ENCODE results near the gene ADAM10. TPM values are rescaled to one million over a fixed set of nuclear protein-coding genes. Genes with fewer than 3 reads are reported as not detected.

ADAM10 gene
- total and polyA plus RNA-seq, 8 donors, result 5.8 to 159 (median 17.2) TPM

- H3K36me3 ChIP-seq, result no peaks in the 10 kb centered on the region
Observed at GRCh38 chr15:58762731-58763130, 13.2 kb upstream of the ADAM10 start.

DNA sequence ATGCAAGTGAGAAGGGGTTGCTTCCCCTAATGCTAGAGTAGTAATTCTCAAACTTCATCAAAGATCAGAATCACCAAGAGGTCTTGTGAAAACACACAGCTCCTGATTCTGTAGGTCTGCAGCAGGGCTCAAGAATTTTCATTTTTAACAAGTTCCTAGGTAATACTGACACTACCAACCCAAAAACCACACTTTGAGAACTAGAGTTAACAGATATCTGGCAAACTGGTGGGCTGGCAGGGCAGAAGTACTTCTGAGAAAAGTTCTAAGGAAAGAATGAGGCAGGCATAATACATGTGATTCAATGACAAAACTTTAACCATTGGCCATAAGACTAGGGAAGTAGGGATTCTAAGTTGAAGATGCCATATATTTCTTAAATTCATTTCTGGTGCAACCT, 12.8 kb upstream of the ADAM10 start:
- no peaks in the 10 kb centered on the region for H3K36me3 ChIP-seq
- H3K27me3 ChIP-seq, result no peaks in the 10 kb centered on the region
- peaks cover 0 to 13% (median 6%) of the 10 kb centered on the region in 4 donors for H3K9me3 ChIP-seq
- H3K27ac ChIP-seq, result no peak overlapping the region
- no peak for TF ChIP-seq CTCF (IDR thresholded peaks at IDR 0.05)
- TF ChIP-seq POLR2A (IDR thresholded peaks at IDR 0.05), result no peak
- TF ChIP-seq POLR2AphosphoS5 (IDR thresholded peaks at IDR 0.05), result no peak
- TF ChIP-seq EP300 (IDR thresholded peaks at IDR 0.05), result no peak
- no peaks in the 10 kb centered on the region for H3K4me1 ChIP-seq
- no peak overlapping the region for H3K4me3 ChIP-seq
- DNase-seq, result no peak
- intact Hi-C loops (cut with DNase I; ENCODE audit: low total_unique reads), result no loop called here

More at GRCh38 chr15:58762731-58763130, 13.2 kb upstream of the ADAM10 start:
- TF ChIP-seq CTCF (IDR thresholded peaks at IDR 0.05), result no peak
- TF ChIP-seq POLR2A (IDR thresholded peaks at IDR 0.05), result no peak
- TF ChIP-seq POLR2AphosphoS5 (IDR thresholded peaks at IDR 0.05), result no peak
- no peak for TF ChIP-seq EP300 (IDR thresholded peaks at IDR 0.05)
- no peak overlapping the region for H3K27ac ChIP-seq
- no peak for DNase-seq
- H3K27me3 ChIP-seq, result no peaks in the 10 kb centered on the region
- H3K4me1 ChIP-seq, result no peaks in the 10 kb centered on the region
- intact Hi-C loops (cut with DNase I; ENCODE audit: low total_unique reads), result no loop called here
- peaks cover 0 to 13% (median 6%) of the 10 kb centered on the region in 4 donors for H3K9me3 ChIP-seq
- WGBS, 5 donors, result 90 to 97% (median 93%) methylated on average over 1 of the region's 1 CpG
- H3K4me3 ChIP-seq, result no peak overlapping the region

DNA sequence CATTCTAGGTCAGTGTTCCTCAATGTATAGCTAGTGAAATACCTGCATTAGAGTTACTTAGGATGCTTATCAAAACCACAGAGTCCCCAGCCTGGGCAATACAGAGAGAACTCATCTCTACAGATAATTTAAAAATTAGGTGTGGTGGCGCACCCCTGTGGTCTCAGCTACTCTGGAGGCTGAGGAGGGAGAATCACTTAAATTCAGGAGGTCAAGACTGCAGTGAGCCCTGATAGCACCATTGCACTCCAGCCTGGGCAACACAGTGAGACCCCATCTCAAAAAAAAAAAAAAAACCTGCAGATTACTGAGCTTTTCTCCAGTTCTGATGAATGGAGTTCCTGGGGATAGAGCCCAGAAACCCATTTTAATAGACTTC, 11.5 kb upstream of the ADAM10 start:
- no peaks in the 10 kb centered on the region for H3K36me3 ChIP-seq

GRCh38 chr15:58760385-58761009, 11.0 kb upstream of the ADAM10 start:
- intact Hi-C loops (cut with DNase I; ENCODE audit: low total_unique reads), result no loop called here
- TF ChIP-seq EP300 (IDR thresholded peaks at IDR 0.05), result no peak
- TF ChIP-seq POLR2A (IDR thresholded peaks at IDR 0.05), result no peak
- no peak for TF ChIP-seq POLR2AphosphoS5 (IDR thresholded peaks at IDR 0.05)
- TF ChIP-seq CTCF (IDR thresholded peaks at IDR 0.05), result no peak
- no peaks in the 10 kb centered on the region for H3K36me3 ChIP-seq
- H3K27me3 ChIP-seq, result no peaks in the 10 kb centered on the region
- no peak overlapping the region for H3K4me3 ChIP-seq
- no peak for DNase-seq
- H3K9me3 ChIP-seq, result peaks cover 0 to 13% (median 6%) of the 10 kb centered on the region in 4 donors
- no peak overlapping the region for H3K27ac ChIP-seq
- 66 to 90% (median 85%) methylated on average over 7 of the region's 7 CpGs for WGBS, 5 donors
- H3K4me1 ChIP-seq, result no peaks in the 10 kb centered on the region

More for the DNA sequence above, 11.5 kb upstream of the ADAM10 start:
- 78 to 97% (median 91%) methylated on average over 1 of the region's 1 CpG for WGBS, 5 donors
- Histone ChIP-seq H3K27me3 (no peaks in the 10 kb centered on the region), H3K4me1 (no peaks in the 10 kb centered on the region), H3K4me3 (no peak overlapping the region), H3K9me3 (peaks cover 0 to 13% (median 6%) of the 10 kb centered on the region in 4 donors), H3K27ac (no peak overlapping the region)
- intact Hi-C loops (cut with DNase I; ENCODE audit: low total_unique reads), result no loop called here
- no peak for DNase-seq
- no peak for TF ChIP-seq POLR2AphosphoS5 (IDR thresholded peaks at IDR 0.05)
- no peak for TF ChIP-seq POLR2A (IDR thresholded peaks at IDR 0.05)
- TF ChIP-seq EP300 (IDR thresholded peaks at IDR 0.05), result no peak
- no peak for TF ChIP-seq CTCF (IDR thresholded peaks at IDR 0.05)

All from stomach (tissue), 9 donors.